Measurements from ENCODE around the gene HSPH1. TPM values are rescaled to one million over a fixed set of nuclear protein-coding genes. Genes with fewer than 3 reads are reported as not detected.

The HSPH1 gene
- total and polyA plus RNA-seq, 2 of the 8 experiments (the other 6 are each of a cell fraction or from before 2014, with no cell fraction given), result 14.2 to 145 TPM

DNA sequence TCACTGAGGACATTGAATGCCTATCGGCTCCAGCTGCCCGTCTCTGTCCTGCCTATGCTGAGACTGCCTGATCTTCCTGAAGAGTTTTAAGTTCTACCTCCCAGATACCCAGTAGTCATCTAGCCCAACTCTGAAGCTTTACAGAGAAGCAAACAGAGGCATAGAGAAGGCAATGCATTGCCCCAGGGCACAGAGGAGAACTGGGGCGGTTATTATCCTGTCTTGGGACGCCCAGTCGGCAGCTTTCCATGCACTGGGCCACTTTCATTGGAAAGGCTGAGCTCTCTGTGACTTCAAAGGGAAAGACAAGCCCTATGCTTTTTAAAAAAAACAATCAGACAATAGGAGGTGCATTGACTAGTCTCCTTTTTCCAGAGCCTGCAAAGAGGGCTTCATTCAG, 71.6 kb downstream of the HSPH1 start (continued):
- TF ChIP-seq KDM1A (IDR thresholded peaks at IDR 0.05; ENCODE audit: borderline replicate concordance, low read length) (no peak), EP300 (IDR thresholded peaks at IDR 0.05; ENCODE audit: borderline replicate concordance in 1 of 2, low read depth in 2 of 2, low read length in 2 of 2) (no peak)

Measured in H1 (cell line).